Measurements from ENCODE around the gene TKT.

TKT gene

GRCh38 chr3:53240989-53241972 lies 14.5 kb downstream of the TKT start:
- no peak for DNase-seq (ENCODE audit: low spot score)

GRCh38 chr3:53239800-53240199 lies 16.0 kb downstream of the TKT start:
- DNase-seq (ENCODE audit: low spot score): no peak

GRCh38 chr3:53238886-53239285 lies 16.9 kb downstream of the TKT start:
- DNase-seq (ENCODE audit: low spot score): no peak

GRCh38 chr3:53238051-53238850 lies 17.6 kb downstream of the TKT start:
- DNase-seq (ENCODE audit: low spot score): peak; percentile 91

GRCh38 chr3:53236112-53236841 lies 19.5 kb downstream of the TKT start:
- DNase-seq (ENCODE audit: low spot score): peak; percentile 67

GRCh38 chr3:53235545-53235944 lies 20.3 kb downstream of the TKT start:
- DNase-seq (ENCODE audit: low spot score): no peak

GRCh38 chr3:53234841-53235232 lies 21.0 kb downstream of the TKT start:
- DNase-seq (ENCODE audit: low spot score): no peak

GRCh38 chr3:53234130-53234840 lies 21.5 kb downstream of the TKT start:
- DNase-seq (ENCODE audit: low spot score): no peak

GRCh38 chr3:53232641-53233377 lies 23.0 kb downstream of the TKT start:
- DNase-seq (ENCODE audit: low spot score): no peak

- DNase-seq (ENCODE audit: low spot score): no peak
Measured at GRCh38 chr3:53231532-53232511, 24.0 kb downstream of the TKT start.

- DNase-seq (ENCODE audit: low spot score): no peak
Measured at GRCh38 chr3:53230789-53231188, 25.0 kb downstream of the TKT start.

GRCh38 chr3:53230041-53230621 lies 25.7 kb downstream of the TKT start:
- no peak for DNase-seq (ENCODE audit: low spot score)

GRCh38 chr3:53229606-53230005 lies 26.2 kb downstream of the TKT start:
- no peak for DNase-seq (ENCODE audit: low spot score)

- DNase-seq (ENCODE audit: low spot score): no peak
Measured at GRCh38 chr3:53229171-53229570, 26.7 kb downstream of the TKT start.

- no peak for DNase-seq (ENCODE audit: low spot score)
Measured at GRCh38 chr3:53227993-53228885, 27.6 kb downstream of the TKT start.

GRCh38 chr3:53226841-53227407 lies 28.9 kb downstream of the TKT start:
- no peak for DNase-seq (ENCODE audit: low spot score)

- DNase-seq (ENCODE audit: low spot score): no peak
Measured at GRCh38 chr3:53226142-53226840, 29.5 kb downstream of the TKT start.
